HG02678 (cell line): ENCODE data around the gene THOC6.

ENCODE experiments used
- ATAC-seq: cut with Tn5 transposase; IDR thresholded peaks from one replicate; pipeline ENCODE4 v1.9.1; 2021; ENCODE audit warnings: mild to moderate bottlenecking, moderate library complexity; ENCODE audit not compliant: unreplicated experiment

The THOC6 gene

GRCh38 chr16:3014971-3015370 lies 8.9 kb upstream of the THOC6 start:
- ATAC-seq: no peak

- ATAC-seq: no peak
Observed at GRCh38 chr16:3015865-3016521, 7.8 kb upstream of the THOC6 start.

GRCh38 chr16:3017344-3017743 lies 6.5 kb upstream of the THOC6 start:
- ATAC-seq: no peak

DNA sequence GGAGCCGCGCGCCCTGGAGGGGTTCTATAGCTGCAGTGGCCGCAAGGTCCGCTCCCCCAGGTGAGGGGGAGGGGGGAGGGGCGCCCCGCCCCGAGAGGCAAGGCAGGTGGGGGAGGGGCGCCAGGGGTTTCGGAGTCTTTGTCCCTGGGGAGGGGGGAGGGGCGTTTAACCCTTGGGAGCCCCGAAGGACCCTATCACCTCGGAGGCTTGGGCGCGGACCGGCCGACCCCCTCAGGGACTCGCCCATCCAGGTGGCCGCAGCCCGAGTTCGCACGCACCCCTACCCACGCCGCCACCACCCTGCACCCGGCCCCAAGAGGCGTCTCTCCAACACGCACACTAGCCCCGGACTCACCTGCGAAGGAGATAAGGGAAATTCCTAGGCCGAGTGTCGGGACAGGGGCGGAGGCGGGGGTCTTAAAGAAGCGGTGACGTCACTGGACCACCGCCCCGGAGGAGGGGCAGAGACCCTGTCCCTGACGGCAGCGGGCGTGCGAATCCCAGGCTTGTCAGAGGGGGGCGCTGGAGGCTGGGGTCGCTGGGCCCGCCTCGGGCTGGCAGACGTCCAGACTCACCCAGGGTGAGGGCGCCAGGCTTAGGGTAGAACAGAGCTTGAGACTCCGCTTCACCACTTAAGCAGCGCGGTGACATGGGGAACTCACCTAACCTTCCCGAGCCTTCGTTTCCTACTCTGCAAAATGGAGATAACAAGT lies 5.9 kb upstream of the THOC6 start, which contains the start of gene CLDN6:
Gene CLDN6 (minus strand): TSS at position 390 of the 713 bp plus-strand sequence. CDS start 2,162 bp downstream, outside the sequence.
- no peak for ATAC-seq

GRCh38 chr16:3019594-3020246 lies 4.1 kb upstream of the THOC6 start:
- ATAC-seq: no peak

DNA sequence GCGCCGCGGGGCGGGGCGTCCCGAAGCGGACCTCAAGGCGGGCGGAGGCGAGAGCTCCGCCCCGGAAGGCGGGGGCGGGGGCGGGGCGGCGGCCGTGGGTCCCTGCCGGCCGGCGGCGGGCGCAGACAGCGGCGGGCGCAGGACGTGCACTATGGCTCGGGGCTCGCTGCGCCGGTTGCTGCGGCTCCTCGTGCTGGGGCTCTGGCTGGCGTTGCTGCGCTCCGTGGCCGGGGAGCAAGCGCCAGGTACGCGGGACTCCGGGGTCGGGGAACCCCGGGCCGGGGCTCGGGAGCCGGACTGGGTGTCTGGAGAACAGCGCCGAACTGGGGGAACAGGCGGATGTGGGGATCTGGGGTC lies 3.6 kb upstream of the THOC6 start, which contains the start of gene TNFRSF12A:
Gene TNFRSF12A (plus strand): TSS at position 122 of the 357 bp plus-strand sequence. CDS start 30 bp downstream, at position 152.
- no peak for ATAC-seq

DNA sequence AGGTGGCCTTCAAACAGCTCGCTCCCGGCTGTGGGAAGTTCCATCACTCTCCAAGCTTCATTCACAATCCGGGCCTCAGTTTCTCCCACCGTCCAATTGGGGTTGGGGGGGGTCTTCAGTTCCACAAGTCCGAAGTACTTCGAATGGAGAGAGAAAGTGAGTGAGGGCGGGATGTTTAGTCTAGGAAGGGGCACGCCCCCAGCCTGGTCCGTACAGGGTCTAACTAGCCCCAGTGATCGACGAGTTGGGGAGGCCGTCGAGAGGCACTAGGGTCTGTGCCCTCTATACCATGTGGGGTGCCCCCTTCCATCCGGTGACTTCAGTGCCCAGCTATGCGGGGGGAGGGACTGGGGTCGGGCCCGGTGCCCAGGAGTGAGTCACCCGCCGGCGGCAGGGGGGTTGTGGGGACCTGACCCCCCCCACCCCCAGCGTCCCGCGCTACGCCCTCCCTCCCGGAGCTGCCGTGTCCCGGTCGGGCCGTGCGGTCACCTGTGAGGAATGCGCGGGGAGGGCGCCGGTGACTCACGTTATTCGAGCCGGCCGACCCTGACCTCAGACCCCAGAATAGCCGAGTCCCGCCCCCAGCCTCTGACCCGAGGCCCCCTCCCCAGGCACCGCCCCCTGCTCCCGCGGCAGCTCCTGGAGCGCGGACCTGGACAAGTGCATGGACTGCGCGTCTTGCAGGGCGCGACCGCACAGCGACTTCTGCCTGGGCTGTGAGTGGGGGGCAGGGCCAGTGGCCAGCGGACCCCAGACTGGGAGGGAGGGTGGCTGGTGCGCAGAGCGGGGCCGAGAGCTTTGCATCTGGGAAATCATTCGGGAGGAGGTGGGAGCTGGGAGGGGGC lies 3.0 kb upstream of the THOC6 start:
- ATAC-seq: no peak

GRCh38 chr16:3021449-3022207 lies 2.2 kb upstream of the THOC6 start:
- no peak for ATAC-seq

DNA sequence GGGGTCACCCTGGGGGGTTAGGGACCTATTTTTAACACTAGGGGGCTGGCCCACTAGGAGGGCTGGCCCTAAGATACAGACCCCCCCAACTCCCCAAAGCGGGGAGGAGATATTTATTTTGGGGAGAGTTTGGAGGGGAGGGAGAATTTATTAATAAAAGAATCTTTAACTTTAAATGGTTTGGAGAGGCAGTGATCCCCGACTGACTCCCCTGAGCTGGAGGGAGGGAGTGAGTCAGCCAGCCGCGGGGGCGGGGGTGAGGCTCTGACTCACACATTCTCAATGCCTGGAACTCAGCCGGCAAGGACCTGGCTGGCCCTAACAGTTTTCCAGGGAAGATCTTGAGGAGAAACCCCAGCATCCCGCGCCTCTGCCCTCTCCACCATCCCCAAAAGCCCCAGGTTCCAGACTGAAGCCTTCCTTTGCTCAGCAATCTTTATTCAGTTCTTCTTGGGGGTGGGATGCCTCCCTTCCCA lies 1.6 kb upstream of the THOC6 start:
- no peak for ATAC-seq

DNA sequence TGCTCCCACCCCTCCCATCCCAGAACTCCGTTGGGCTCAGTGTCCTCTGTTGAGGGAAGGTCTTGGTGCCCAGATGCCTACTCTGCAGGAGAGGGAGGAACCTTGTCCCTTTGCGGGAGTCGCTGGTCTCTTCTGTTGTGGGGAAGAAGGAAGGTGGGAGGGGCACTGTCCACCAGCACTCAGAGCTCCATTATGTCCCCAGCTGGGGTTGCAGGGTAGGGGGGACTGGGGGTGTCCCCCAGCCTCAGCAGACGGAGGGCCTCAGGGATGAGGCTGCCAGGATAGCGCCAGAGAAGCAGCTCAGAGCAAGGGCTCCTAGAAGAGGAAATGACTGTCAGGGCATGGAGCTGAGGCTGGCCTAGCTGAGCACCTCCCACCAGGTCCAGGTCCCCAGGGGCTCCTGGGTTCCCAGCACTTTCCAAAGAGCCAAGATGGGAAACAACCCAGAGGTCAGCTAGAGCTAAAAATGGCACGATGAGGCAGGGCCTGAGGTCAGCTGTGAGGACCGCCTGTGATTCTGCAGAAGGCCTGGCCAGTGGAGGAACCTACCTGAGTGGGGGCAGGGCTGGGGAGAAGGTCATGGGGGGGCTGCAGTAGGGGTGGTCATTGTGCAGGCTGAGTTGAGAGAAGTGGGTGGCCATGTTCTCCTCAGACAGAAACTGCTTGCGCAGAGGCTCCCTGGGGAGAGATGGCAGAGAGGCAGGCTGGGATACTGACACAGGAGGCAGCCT lies 986 bp upstream of the THOC6 start:
- no peak for ATAC-seq

DNA sequence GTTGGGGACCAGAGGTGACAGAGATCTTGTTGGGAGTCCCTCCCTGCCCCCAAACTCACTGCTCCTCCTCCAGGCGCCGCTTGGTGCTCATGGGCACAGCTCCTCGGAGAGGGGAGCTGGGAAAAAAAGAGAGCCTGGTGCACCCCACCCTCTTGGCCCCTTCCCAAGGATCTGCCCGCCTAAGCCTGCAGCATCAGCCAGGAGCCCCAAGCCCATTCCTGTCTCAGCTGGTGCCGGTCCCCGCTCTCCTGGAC lies 493 bp upstream of the THOC6 start:
- no peak for ATAC-seq

DNA sequence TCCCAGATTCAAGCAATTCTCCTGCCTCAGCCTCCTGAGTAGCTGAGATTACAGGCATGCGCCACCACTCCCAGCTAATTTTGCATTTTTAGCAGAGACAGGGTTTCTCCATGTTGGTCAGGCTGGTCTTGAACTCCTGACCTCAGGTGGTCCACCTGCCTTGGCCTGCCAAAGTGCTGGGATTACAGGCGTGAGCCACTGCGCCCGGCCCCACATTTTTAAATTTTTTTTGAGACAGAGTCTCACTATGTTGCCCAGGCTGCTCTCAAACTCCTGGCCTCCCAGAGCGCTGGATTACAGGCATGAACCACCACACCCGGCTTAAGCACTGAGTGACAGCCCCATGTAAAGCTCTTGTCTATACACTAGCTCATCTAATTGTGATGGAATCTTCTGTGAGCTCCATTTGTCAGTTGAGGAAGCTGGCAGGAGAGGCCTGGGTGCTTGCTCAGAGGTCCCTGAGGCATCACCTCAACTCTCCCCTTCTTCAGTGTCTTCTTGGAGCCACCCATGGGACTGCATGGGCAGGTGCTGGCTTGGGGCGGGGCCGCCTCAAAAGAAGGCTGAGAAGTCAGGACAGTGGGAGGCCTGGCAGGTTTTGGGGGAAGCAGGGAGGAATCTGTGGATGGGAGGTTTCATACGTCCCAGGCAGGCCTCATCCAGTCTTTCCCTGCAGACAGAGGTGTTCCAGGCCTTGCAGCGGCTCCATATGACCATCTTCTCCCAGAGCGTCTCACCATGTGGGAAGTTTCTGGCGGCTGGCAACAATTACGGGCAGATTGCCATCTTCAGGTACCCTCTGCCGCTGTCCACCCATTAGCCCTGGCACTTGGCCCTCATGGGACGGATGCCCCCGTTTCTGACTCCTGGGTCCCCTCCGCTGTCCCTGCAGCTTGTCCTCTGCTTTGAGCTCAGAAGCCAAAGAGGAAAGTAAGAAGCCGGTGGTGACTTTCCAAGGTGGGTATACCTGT lies 1.5 kb downstream of the THOC6 start:
- ATAC-seq: no peak

DNA sequence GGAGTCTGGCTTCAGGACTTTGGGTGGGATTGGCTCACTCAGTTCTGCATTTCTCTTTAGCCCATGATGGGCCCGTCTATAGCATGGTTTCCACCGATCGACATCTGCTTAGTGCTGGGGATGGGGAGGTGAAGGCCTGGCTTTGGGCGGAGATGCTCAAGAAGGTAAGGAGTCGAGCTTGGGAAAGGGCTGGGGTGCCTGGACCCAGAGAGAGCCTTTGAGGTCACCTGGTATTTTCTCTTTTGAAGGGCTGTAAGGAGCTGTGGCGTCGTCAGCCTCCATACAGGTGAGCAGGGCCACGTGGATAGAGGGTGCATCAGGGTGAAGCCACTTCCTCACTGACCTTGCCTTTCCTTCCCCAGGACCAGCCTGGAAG lies 2.2 kb downstream of the THOC6 start:
- no peak for ATAC-seq

DNA sequence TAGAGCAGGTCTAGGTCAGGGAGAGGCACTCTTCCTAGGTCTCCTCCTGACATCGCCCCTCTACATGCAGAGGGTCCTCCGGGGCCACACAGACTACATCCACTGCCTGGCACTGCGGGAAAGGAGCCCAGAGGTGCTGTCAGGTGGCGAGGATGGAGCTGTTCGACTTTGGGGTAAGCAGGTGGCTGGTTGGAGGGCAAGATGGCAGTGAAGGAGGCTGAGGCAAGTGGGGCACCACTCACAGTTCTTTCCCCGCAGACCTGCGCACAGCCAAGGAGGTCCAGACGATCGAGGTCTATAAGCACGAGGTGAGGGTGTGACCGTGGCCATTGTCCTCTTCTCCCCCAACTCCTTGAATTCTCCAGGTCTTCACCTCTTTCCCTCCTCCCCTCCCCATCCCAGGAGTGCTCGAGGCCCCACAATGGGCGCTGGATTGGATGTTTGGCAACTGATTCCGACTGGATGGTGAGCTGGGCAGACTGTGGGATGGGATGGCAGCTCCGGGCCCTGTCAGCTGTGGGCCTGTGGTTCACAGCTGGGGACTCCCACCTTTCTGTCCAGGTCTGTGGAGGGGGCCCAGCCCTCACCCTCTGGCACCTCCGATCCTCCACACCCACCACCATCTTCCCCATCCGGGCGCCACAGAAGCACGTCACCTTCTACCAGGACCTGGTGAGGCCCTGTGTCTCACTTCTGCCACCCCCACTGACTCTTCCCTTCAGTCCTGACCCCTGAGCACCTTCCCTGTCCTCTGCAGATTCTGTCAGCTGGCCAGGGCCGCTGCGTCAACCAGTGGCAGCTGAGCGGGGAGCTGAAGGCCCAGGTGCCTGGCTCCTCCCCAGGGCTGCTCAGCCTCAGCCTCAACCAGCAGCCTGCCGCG lies 3.0 kb downstream of the THOC6 start:
- ATAC-seq: no peak

- ATAC-seq: no peak
Observed at GRCh38 chr16:3027489-3027795, 3.6 kb downstream of the THOC6 start.

DNA sequence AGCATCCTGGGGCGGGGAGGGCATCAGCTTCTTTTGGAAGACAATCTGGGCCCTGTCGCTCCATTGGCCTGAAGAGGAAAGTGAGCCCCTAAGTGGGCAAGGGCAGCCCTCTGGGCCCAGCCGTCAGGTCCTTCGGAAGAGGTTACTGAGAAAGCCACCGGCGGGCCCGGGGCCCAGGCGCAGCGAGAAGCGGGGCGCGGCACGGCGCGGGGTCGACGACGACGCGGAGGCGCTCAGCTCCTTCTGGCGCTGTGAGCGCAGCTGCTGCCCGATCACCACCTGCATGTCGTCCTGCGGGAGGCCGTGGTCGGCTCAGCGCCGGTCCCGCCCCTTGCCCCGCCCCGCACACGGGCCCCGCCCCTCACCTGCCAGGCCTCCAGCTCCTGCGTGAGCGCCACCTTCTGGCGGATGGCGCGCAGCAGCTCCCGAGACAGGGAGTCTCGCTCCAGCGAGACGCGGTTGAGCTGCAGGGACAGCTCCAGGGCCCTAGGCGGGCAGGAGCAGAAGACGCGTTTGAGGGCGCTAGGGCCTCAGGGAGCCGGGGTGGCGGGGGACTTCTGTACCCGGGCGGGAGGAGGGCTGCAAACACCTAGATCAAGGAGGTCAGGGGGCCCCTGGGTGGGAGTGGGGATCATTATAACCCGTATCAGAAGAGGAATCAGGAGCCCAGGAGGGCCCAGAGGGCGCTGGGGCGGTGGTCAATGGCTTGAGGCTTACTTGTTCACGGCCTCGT lies 4.3 kb downstream of the THOC6 start:
- ATAC-seq: no peak

DNA sequence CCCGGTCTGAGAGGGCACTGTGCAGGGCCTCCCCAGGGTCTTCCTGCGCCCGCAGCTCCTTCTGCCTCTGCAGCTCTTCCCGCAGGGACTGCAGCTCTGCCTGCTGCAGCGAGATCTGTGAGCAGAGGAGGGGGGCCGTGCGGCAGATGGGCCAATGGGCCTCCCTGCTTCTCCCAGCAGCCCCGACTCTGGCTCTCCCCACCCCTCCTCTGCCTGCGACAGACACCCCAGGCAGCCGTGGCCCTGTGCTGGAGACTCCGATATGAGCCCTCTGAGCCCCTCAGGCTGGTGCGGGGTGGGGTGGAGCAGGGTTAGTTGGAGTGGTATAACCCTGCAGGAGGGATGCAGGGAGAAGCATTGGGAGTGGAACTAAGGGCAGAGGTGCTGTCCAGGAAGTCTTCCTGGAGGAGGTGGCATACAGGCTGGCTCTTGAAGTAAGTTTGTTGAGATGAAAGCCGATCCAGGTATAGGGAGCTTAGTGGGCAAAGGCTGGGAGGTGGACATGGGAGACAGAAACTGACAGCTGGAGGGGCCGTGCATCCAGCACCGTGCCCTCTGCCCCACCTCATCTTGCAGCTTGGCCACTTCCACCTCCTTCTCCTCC lies 5.0 kb downstream of the THOC6 start:
- ATAC-seq: no peak
